Aorta (tissue), 5 donors: Measurements from ENCODE around the gene DUSP10. TPM values are rescaled to one million over a fixed set of nuclear protein-coding genes. Genes with fewer than 3 reads are reported as not detected.
A peak's percentile ranks its signal among the peaks of the same experiment; 100 is the strongest.

Source experiments
- ATAC-seq: fragments of 200-7000 bp; cut with Tn5 transposase; one replicate; pipeline ENCODE4 v1.9.1; 2022; ENCODE audit warnings: moderate library complexity; ENCODE audit not compliant: low FRiP score
- DNase-seq, 2 donors: peaks; one replicate each; pipeline ENCODE4 v3.0.0-alpha.2; 2020
- H3K27ac ChIP-seq, 2 donors: one replicate each; pipeline ENCODE4 v1.5.1; 2013; ENCODE audit warnings: low read length in 2 of 2, mild to moderate bottlenecking in 2 of 2, moderate library complexity in 2 of 2, control low read depth in 1 of 2, inconsistent platforms in 1 of 2, low read depth in 1 of 2
- H3K27me3 ChIP-seq, 2 donors: one replicate each; pipeline ENCODE4 v1.6.1; 2013; ENCODE audit warnings: control low read depth in 1 of 2, low read length in 1 of 2, mild to moderate bottlenecking in 1 of 2, moderate library complexity in 1 of 2; ENCODE audit not compliant: insufficient read depth in 2 of 2, control insufficient read depth in 1 of 2
- H3K36me3 ChIP-seq, 2 donors: one replicate each; pipeline ENCODE4 v1.6.1; 2013; ENCODE audit warnings: control low read depth in 1 of 2, low read length in 1 of 2, mild to moderate bottlenecking in 1 of 2; ENCODE audit not compliant: insufficient read depth in 2 of 2, control insufficient read depth in 1 of 2
- H3K4me1 ChIP-seq, 2 donors: one replicate each; pipeline ENCODE4 v1.6.1; 2013; ENCODE audit warnings: low read length in 2 of 2, control low read depth in 1 of 2, mild to moderate bottlenecking in 1 of 2, moderate library complexity in 1 of 2; ENCODE audit not compliant: insufficient read depth in 2 of 2, control insufficient read depth in 1 of 2
- H3K4me3 ChIP-seq, 2 donors: one replicate each; pipeline ENCODE4 v1.5.1; 2013; ENCODE audit warnings: low read length in 2 of 2, control low read depth in 1 of 2, mild to moderate bottlenecking in 1 of 2
- H3K9me3 ChIP-seq: one replicate; pipeline ENCODE4 v1.6.1; 2013; ENCODE audit warnings: mild to moderate bottlenecking, low read length; ENCODE audit not compliant: control insufficient read depth
- WGBS, 2 donors: extraction: QIAGEN DNeasy Blood & Tissue Kit; methylation state at CpG; one replicate each; pipeline ENCODE4 v1.1.7; 2013; 5-methylcytosine and 5-hydroxymethylcytosine counted together
- intact Hi-C, 2 donors: fragments of 100-400 bp; cut with DNase I; formaldehyde crosslinking; loops; one replicate each; pipeline versions ENCODE4 v1.14.2 to v1.15.0; 2022
- polyA plus RNA-seq, 2 donors: library from polyadenylated mRNA; stranded (reverse); fragments of 200-250 nt; gene quantifications; one replicate each; pipeline ENCODE4 v1.2.3, GENCODE V29; 2013
- total RNA-seq, 2 donors: library from RNA; stranded (reverse); fragmentation: NEBNext Ultra II Directional; extraction: Animal tissue kit (Norgen Biotek cat#: 25700); gene quantifications; one replicate each; pipeline ENCODE4 v1.2.1, GENCODE V29; 2021
- donor health status: healthy with polysubstance abuse.
- donor health status: Bipolar disorder and iron deficiency.
- donor health status: DM: no; HTN: no; CAD: no.
- donor health status: DM: no; HTN: no; CAD: no.
- donor health status: DM: yes; HTN: yes; CAD: no.

The DUSP10 gene
- total and polyA plus RNA-seq, 4 donors: 0.33 to 5.4 (median 4.8) TPM

DNA sequence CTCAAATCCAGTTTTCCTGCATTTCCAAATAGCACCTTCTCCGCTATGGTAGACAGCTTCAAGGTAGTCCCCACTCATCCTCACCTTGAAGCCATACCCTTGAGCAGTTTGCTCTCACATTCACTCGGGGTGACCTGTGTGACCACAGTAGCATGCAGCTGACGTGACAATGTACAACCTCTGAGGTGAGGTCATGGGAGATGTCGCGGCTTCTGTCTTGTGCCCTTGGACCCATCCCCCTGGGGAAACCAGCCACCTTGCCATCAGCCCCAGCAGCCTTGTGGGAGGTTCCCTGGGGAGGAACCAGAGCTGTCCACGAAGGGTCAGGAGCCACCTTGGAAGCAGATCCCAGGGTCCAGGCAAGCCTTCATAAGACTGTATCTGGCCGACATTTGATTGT, 38.3 kb upstream of the DUSP10 start:
- intact Hi-C loops: no loop called here
- Histone ChIP-seq H3K4me3 (no peak overlapping the region), H3K27ac (no peak overlapping the region), H3K9me3 (no peaks in the 10 kb centered on the region), H3K27me3 (no peaks in the 10 kb centered on the region), H3K36me3 (no peaks in the 10 kb centered on the region), H3K4me1 (no peaks in the 10 kb centered on the region)
- DNase-seq (no peak), ATAC-seq (no peak)
- WGBS, 2 donors: 92% methylated on average over 7 of the region's 7 CpGs

DNA sequence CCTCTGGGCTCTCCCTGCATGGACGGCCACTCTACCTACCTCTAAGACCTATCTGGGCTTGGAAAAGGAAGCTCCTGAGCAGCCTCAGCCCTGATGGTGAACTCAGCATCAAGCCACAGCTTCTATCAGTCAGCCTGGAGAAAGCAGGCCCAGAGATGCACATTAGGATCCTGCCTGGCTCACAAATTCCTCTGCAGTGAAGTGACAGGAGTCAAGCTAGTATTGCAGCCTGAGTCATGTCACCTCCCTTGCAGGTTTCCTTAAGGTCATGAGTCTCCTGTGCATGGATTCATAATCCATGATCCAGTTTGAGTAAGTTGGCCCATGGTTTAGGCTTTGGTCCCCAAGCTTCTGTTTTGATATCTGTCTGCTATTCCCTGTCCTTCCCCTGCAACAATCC, 37.9 kb upstream of the DUSP10 start:
- Histone ChIP-seq H3K4me1 (no peaks in the 10 kb centered on the region), H3K27me3 (no peaks in the 10 kb centered on the region), H3K36me3 (no peaks in the 10 kb centered on the region), H3K4me3 (no peak overlapping the region), H3K9me3 (no peaks in the 10 kb centered on the region), H3K27ac (no peak overlapping the region)
- intact Hi-C loops: no loop called here
- no peak for DNase-seq
- WGBS, 2 donors: 91 to 98% methylated on average over 1 of the region's 1 CpG
- no peak for ATAC-seq

DNA sequence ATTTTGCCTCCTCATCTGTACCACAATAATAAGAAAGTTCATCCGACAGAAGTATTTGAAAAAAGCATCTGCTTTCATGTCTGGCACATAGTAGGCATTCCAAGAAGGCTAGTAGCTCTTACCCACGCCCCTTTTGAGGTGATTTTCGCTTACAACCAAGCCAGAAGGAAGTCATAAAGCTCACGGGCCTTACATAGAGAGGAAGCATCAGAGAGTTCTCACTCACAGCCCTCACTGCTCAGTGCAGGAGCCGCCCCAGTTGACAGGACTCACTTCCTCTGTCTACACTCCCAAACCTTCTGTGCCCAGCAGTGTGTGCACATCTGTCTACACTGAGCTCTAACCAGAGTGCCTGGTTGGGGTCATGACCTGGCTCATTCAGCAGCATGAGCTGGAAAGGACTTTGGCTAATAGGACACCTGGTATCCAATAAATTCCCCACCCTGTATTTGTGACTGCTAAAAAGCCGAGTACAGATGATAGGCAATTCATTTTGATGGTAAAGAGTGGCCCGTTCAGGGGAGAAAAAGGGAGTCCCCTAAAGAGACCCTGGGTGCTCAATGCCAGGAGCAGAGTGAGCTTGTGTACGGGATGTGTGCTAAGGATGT, 36.8 kb upstream of the DUSP10 start:
- no peaks in the 10 kb centered on the region for H3K9me3 ChIP-seq
- H3K27me3 ChIP-seq: no peaks in the 10 kb centered on the region
- no peaks in the 10 kb centered on the region for H3K36me3 ChIP-seq
- intact Hi-C loops: no loop called here
- WGBS, 2 donors: 81 to 84% methylated on average over 8 of the region's 8 CpGs
- no peaks in the 10 kb centered on the region for H3K4me1 ChIP-seq
- DNase-seq (peak in 1 of 2 donors; percentile 55), ATAC-seq (no peak)
- H3K4me3 ChIP-seq: no peak overlapping the region
- no peak overlapping the region for H3K27ac ChIP-seq

DNA sequence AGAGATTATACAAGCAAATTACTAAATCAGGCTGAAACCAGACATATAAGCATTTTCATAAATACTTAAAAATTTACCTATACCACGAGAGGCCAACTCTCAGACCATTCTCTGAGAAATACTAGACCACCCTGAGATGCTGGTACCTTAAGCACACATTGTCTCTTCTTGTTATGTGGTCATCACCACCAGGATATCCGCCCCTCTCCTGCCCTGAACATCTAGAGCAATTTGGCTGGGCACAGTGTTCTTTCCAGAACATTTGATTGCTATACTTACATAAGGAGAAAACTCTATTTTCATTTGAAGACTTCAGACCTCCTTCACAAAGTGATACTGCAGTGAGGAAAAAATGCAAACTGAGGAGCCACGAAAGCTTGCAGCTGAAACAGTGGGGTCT, 36.2 kb upstream of the DUSP10 start:
- ATAC-seq: no peak
- WGBS, 2 donors: 86 to 92% methylated on average over 3 of the region's 3 CpGs
- no peak overlapping the region for H3K4me3 ChIP-seq
- H3K9me3 ChIP-seq: no peaks in the 10 kb centered on the region
- DNase-seq: no peak
- H3K27me3 ChIP-seq: no peaks in the 10 kb centered on the region
- intact Hi-C loops: no loop called here
- H3K36me3 ChIP-seq: no peaks in the 10 kb centered on the region
- H3K4me1 ChIP-seq: no peaks in the 10 kb centered on the region
- no peak overlapping the region for H3K27ac ChIP-seq

DNA sequence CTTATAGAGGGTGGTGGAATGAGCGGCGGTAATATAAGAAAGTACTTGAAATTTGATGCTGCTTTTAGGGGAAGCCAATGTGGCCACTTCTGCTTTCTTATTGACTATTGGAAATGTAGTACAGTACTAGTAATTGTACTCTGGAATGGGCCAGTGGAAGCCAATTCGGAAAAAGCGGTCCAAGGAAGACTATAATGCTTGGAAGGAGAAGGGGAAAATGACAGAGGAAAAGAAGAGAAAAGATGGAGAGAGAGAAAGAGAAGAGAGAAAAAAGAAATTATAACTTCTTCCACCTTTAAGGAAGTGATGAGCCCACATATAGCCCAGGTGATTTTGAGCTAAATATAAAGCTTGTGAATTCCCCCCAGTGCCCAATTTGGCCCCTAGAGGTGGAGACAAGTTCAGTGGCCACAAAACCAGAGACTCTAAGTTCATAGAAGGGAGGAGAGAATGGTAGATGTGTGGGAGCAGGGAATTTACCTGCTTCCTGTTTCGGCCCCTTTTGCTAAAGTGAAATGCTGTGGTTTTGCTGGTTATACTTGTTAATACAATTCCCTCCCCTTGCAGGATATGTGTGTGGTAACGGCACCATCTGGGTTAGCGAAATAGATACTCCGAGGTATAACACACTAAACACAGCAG, 35.7 kb upstream of the DUSP10 start:
- Histone ChIP-seq H3K4me3 (no peak overlapping the region), H3K36me3 (no peaks in the 10 kb centered on the region), H3K27ac (no peak overlapping the region), H3K27me3 (no peaks in the 10 kb centered on the region), H3K9me3 (no peaks in the 10 kb centered on the region), H3K4me1 (no peaks in the 10 kb centered on the region)
- WGBS, 2 donors: 92% methylated on average over 8 of the region's 8 CpGs
- intact Hi-C loops: no loop called here
- ATAC-seq (no peak), DNase-seq (no peak)

DNA sequence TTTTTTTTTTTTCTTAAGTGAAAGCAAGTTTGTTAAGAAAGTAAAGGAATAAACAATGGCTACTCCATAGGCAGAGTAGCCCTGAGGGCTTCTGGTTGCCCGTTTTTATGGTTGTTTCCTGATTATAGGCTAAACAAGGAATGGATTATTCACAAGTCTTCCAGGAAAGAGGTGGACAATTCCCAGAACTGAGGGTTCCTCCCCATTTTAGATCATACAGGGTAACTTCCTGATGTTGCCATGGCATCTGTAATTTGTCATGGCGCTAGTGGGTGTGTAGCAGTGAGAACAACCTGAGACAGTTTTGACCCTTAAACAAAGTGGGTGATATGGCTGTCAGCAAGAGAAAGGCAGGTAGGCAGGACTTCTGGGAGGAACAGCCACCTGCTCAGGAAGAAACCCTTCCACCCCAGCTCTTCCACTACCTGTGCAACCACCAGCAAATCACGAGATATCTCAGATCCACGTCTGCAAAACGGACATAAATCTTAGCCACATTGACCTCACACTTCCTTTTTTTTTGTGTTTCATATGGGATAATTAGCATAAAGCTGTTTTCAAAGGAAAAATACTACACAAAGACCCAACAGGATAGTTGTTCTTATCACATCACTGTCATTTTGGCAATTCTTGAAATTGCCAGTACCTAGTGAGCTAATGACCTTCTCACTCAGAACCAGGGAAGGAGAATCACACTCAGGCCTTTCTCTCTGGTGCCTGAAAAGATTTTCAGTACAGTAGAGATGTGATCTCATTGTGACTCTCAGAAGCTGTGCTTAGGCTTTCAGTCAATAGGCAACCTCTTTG, 34.8 kb upstream of the DUSP10 start:
- Histone ChIP-seq H3K27me3 (no peaks in the 10 kb centered on the region), H3K36me3 (no peaks in the 10 kb centered on the region), H3K4me3 (no peak overlapping the region), H3K27ac (no peak overlapping the region), H3K4me1 (no peaks in the 10 kb centered on the region), H3K9me3 (no peaks in the 10 kb centered on the region)
- DNase-seq (no peak), ATAC-seq (no peak)
- 74 to 78% methylated on average over 5 of the region's 5 CpGs for WGBS, 2 donors
- intact Hi-C loops: no loop called here

DNA sequence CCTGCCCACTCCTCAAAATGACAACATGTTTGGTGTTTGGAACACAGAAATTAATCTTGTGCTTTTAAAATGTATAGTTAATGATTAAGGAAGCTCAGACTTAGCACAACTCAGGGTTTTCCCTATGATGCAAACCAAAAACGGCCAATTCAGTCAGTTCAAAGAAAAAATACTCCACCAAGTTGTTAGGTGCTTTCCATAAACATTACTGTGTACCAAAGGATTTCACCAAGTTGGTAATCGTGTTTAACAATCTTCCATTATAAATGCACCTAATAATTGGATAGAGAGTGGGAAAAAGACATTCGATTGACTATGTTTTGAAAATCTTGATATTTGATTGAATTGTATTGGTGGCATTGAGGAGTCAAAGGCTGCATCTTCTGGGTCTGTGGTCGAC, 33.3 kb upstream of the DUSP10 start:
- intact Hi-C loops: no loop called here
- H3K4me3 ChIP-seq: no peak overlapping the region
- 84 to 87% methylated on average over 4 of the region's 4 CpGs for WGBS, 2 donors

DNA sequence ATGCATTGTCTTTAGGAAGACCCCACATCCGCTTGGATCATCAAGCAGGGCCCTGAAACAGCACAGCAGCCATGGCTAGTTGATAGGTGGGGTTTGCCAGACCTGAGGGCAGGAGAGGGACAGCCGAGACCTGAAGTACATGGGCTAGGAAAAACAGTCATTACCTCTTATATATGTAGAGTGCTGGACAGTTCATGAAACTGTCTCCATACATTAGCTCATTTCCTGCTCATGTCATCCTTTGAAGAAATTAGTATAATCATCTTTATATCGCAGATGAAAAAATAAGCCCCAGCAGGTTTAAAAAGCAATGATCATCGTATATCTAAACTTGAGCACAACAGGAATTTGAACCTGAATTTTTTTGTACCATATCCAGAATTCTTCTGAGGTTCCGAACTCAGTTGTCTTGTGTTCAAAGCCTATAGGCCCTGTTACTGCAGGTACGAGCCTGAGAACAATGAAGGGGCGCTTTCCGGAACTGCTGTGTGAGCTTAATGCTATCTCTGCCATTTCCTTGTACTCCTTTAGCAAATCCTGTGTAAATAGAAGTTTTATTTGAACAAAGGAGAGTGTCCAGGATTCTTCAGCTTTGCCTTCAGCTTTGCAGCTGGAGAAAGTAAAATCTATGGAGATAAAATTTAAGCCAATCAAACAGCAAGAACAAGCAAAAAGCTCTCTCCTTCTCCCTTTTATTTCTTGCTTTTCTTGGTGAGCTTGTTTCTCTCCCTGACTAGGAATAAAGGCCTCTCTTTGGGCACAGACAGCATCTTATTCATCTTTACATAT, 32.4 kb upstream of the DUSP10 start:
- DNase-seq (no peak), ATAC-seq (no peak)
- Histone ChIP-seq H3K27me3 (no peaks in the 10 kb centered on the region), H3K36me3 (no peaks in the 10 kb centered on the region), H3K27ac (no peak overlapping the region), H3K4me3 (no peak overlapping the region), H3K9me3 (no peaks in the 10 kb centered on the region), H3K4me1 (no peaks in the 10 kb centered on the region)
- WGBS, 2 donors: 87 to 92% methylated on average over 8 of the region's 8 CpGs
- intact Hi-C loops: no loop called here

More for the DNA sequence above, 33.3 kb upstream of the DUSP10 start:
- H3K27ac ChIP-seq: no peak overlapping the region
- H3K4me1 ChIP-seq: no peaks in the 10 kb centered on the region
- no peaks in the 10 kb centered on the region for H3K9me3 ChIP-seq
- no peaks in the 10 kb centered on the region for H3K36me3 ChIP-seq
- DNase-seq (no peak), ATAC-seq (no peak)
- H3K27me3 ChIP-seq: no peaks in the 10 kb centered on the region
